GM18517 (cell line): Measurements from ENCODE around the gene MRNIP.
A peak's percentile ranks its signal among the peaks of the same experiment; 100 is the strongest.

Source experiments
- ATAC-seq: cut with Tn5 transposase; IDR thresholded peaks from one replicate; pipeline ENCODE4 v1.9.1; 2021; ENCODE audit warnings: mild to moderate bottlenecking, moderate library complexity; ENCODE audit not compliant: unreplicated experiment

MRNIP gene

DNA sequence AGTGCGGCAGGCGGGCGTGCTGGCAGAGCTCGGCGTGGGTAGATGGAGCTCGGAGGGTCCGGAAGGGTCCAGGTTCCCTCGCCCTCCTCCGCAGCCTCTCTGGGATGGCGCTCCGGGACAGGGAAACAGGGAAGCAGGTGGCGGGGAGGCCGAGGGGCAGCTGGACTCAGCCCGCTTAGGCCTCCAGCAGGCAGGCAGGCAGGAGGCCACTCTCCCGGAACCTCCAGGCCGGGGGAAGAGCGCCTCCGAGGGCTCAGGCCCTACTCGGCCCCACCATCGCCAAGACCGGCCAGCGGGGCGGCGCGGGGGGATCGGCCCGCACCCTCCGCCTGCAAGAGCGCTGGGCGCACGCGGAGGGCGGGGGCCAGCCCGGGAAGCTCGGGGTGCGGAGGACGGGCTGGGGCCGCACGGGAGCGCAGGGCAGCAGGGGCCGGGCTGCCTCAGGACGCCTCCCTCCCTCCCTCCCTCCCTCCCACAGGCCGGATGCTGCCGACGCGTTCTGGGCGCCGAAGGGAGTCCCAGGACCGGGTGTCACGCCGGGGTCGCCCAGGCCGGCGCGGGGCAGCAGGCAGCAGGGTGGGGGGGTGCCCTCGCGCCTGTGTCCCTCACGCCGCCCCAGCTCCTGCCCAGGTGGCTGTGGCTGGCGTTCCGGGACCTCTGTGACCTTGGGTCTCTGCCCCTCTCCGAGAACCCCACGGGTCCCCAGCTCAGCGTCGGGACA is 52.9 kb downstream of the MRNIP start:
- peak; percentile 17 for ATAC-seq

DNA sequence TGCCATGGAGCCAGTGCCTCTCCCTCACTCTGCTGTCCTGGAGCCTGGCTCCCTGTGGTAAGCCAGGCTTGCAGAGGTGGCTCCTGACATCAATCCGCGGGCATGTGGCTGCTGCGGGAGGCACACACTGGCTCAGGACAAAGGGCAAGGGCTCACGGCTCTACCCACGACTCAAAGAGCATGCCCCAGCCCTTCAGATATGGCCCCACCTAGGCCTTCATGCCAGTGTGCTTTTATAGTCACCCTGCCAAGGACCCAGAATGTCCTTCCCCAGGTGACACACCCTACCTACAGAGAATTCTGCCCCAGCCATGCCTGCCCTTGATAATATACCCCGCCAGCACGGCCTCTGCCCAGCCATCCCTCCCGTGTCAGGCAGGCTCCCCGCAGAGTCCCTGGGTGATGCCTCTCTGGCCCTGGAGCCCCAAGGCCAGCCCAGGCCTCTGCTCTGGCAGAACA is 53.5 kb downstream of the MRNIP start:
- ATAC-seq = no peak

DNA sequence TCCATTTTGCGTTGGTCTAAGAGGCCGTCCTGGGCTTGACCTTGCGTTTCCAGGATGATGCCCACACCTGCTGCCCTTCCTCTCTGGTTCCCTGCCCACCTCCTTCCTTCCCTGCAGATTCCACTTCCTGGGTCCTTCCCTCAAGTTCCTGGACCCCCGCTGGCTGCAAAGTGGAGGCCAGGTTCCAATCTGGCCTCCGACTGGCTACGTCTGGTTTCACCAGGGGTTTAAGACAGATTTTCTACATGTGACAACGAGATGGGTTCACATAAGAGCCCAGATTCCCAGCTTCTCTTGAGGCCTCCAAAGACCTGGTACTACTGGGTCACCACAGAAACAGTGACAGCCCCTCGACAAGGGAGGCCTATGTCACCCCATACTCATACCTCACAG is 54.1 kb downstream of the MRNIP start:
- ATAC-seq = no peak

DNA sequence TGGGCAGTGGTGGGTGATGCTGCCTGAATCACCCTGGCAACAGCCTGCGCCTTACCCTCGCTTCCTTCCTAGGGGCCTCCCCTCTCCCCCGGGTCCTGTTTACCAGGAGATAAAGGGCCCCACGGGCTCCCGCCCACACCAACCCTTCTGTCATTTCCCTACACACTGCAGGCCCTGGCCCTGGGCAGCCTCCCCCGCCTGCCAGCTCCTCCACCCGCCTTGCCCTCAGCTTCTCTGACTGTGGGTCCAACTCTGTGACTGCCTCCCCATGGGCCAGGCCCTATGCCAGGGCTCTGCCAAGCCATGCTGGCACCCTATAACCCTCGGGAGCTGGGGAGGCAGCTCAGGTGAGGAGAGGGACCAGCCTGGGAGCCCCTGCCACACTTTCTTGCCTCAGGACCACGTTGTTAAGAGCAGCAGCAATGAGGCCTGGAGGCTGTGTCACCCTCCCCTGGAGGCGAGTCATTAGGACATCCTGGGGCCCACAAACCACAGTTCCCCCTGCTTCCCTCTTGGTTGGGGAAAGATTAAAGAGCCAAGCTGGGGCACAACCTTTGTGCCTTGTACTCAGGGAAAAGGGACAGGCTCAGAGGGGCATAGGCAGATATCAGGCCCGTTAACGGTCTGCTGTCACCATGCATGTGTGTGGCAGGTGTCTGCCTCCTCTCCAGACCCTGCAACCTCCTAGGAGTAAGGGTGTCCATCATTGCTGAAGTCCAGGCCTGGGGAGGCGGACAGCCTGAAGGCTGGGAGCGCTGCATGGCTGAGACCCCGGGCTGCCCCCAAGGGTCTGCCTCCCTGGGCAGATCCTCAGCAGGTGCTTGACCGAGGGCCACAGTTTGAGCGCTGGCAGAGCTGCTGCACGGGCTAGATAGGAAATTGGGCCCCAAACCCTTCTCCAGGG is 54.7 kb downstream of the MRNIP start:
- no peak for ATAC-seq

DNA sequence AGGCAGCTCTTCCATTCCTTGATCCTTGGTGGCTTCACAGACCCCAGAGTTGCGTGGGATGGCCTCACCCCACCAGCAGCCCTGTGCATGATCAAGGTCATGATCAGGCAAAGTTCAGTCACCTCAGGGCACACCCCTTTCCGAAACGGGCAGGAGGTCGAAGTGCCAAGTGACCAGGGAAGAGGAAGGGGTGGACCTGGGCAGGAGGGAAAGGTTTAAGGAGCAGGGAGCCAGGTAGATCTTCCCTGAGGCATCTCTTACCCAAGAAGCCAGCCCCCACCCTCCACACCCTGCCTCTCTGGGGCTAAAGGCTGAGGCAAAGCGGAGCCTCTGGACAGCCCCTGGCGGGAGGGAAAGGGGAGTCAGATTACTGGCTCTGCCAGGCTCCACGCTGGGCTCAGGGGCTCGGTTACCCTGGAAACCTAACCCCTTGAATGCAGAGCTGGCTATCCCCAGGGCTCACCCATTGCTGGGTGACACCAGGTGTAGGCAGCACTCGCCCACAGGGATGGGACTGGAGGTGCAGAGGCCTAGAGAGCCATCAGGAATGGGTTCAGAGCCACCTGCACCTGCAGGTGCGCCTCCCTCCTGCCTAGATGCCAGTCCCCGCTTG is 55.6 kb downstream of the MRNIP start:
- ATAC-seq = no peak

DNA sequence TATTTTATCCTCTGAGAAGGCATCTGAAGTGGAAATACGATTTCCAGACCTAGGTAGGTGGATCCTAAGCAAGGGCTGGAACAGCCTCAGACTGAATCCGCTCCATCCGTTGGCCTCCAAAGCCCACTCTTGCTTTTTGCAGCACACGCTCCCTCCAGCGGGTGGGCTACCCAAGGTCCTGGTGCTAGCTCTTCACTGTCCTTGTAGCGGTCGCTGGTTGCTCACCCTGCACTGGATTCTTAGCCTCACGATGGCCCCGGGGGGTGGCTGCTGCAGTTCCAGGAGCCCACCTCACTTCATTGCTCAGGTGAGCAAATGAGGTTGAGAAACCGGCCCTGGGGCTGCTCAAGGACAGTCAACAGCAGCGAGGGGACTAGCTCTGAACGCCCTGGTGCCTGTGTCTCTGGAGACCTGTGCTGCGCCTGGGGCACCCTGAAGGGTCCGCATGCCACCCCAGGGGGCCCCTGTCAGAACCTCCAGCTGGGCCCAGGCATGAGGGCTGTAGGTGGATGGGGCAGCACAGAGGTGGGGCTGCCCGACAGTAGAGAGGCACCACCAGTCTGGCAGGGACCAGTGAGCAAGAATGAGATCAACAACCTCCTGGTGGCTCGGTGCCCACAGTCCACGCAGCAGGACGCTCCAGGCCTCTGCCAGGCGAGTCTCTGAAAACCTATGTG is 56.3 kb downstream of the MRNIP start:
- ATAC-seq = no peak

DNA sequence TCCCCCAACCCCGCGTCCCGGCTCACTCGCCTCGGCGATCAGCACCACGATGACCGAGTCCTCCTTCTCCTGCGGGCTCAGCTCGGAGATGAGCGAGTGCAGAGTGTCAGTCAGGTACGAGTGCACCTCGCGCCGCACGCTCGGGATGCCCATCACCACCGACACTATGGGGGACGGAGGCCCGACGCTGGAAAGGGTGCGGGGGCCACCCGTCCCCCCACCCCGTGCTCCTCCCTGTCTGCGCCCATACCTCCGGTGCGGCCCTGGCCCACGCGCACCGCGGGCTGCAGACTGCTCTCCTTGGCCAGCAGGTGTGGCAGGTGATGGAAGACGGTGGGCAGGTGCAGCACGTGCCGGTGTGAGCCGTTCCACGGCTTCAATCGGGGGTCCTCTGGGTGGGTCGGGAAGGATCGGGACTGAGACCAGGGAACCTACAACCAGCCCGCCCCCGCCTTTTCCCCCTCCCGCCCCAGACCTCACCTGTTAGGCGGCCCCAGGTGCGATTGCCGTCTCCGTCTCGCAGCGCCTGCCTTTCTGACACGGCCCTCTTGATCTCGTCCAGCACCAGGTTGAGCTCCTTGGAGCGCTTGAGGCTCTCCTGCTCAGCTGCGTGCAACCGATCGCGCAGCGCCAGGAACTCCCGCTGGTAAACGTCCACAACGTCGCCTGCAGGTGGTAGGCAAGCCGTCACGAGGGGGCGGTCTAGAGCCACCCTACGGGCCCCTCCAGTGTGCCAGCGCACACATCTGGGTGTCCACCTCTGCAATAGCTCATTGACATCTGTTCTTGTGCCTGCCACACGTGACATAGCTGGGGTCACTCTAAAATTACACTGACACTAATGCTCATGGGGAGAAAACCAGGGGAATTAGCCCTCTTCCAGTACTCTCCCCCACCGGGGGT is 57.1 kb downstream of the MRNIP start:
- no peak for ATAC-seq

DNA sequence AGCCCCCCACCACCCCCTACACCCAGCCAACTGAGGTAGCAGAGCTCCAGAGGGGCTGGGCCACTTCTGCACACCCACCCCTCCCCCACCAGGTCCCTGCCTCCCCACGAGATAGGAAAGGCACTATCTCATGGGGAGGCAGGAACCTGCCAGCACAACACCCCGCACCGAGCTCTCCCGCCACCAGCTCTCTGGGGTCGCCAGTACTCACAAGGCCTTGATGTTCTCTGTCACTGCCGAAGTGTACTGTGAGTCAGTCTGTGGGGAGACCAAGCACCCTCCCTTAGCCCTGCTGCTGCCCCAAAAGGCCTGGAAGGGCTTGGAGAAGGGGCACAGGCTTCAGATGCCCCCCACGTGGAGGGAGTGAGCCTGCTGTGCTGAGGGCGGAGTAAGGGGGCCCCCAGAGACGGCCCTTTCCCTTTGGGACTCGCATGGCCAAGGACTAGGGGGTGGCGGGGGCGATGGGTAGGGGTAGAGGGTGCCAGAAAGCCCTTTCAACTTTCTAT is 57.9 kb downstream of the MRNIP start:
- no peak for ATAC-seq

DNA sequence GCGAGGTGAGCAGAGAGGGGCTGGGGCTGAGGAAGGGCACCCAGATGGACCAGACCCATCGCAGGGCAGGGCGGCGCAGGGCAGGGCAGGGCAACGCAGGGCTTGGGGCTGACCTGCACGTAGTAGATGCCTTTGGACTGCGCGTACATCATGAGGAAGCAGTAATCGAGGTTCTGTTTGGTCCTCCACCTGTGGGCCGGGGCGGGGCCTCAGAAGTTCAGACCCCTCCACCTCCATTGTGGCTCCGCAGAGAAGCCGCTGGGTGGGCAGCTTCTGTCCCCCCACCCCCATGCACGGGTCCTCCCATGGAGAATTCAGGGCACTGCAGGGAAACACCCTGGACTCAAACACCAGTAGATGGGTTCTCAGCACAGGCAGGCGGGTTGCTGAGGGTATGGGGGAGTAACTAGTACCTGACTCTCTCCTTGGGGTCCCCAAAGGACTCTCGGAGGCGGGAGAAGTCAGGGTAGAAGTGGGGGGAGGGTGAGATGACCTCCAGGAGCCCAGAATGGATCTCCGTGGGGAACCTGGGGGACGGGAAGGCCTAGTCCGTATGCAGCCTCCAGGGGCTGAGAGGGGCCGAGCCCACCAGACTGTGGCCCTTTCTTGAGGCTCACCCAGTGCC is 58.4 kb downstream of the MRNIP start:
- no peak for ATAC-seq

DNA sequence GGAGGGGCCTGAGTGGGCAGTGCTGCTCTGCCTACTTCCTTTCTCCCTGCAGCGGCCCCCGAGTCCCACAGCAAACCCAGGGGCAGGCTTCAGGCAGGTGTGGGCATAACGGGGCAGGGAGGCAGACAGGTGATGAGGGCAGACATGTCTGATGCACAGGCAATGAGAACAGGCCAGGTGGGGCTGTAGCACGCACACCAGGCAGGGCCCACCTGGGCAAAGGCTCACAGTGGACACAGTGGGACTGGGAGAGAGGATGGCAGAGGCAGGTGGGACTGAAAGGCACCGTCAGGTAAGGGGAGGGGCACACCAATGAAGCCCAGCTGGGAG is 59.0 kb downstream of the MRNIP start:
- no peak for ATAC-seq

DNA sequence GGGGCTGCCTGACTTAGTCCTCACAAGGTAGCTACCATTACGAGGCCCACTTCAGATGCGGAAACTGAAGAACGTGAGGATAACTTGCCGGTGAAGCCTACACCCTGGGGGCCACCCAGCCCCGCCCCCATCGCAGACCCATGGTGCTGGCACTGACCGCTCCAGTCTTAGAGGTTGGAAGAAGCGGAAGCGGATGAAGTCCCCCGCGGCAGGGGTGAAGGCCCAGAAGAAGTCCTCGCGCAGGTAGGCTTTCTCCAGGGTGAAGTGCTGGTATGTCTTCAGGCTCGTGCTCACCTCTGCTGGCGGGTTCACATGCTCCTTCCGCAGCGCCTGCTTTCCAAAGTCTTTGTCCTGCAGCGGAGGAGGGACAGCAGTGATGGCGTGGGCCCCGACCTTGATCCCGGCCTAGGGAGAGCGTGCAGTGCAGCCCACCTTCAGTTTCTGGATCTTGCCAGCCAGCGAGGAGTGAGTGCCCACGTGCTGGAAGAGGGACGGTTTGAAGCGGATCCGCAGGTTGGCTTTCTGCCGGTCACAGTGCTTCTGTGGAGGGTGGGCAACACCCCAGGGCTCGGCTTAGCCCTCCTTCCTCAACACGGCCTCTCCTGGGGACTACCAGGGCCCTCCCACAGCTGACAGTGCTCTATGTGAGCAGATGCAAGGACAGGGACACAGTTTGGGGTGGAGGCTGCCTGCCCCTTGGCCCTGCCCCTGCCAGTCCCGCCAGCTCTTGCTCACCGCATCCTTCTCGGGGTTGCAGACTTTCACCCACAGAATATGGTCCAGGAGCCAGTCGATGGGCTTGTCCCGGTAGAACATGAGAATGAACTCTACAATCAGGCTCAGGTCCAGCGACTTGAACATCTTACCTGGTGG is 59.6 kb downstream of the MRNIP start:
- ATAC-seq = no peak

DNA sequence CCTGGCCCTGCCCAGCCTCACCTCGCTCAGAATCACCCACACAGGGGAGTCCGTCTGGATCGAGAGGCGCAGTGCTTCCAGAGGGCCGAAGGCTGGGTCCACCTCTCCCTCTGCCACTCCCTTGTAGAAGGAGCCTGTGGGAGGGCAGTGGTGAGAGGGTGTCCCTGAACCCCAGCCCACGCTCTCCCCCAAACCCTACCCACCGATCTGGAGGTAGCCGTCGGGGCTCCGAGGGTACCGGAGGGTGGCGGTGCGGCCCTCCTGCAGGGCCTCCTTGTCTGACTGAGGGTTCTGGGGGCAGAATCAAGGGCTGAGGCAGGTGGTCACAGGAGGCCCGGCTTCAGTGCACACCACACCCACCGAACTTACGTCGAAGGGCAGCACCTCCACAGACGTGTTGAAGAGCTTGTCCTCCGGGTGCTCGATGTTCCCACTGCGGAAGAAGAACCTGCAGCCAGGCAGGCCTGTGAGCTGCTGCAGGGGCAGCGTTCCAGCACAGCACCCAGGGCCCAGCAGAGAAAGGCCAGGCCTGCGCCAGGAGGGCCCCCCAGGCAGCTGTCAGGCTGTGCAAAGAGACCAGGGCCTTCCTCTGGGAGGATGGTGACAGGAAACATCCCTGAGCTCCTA is 60.4 kb downstream of the MRNIP start:
- ATAC-seq = no peak

DNA sequence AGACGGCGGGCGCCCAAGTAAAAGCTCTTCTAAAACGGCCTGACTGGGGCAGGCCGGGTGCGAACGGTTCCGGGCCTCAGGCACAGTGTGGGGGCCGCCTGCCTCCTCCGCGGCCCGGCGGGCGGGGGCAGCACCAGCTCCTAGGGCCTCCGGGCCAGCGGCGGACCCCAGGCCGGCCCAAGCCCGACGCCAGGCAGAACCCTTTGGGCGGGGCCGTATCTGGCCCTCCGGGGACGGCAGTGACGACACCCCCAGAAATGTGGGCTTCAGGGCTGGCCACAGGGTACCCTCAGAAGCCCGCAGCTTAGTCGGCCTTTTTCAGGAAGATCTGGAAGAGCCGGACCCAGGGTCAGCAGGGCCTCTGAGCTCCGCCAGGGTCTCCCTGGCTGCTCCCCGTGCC is 60.9 kb downstream of the MRNIP start:
- ATAC-seq = no peak

DNA sequence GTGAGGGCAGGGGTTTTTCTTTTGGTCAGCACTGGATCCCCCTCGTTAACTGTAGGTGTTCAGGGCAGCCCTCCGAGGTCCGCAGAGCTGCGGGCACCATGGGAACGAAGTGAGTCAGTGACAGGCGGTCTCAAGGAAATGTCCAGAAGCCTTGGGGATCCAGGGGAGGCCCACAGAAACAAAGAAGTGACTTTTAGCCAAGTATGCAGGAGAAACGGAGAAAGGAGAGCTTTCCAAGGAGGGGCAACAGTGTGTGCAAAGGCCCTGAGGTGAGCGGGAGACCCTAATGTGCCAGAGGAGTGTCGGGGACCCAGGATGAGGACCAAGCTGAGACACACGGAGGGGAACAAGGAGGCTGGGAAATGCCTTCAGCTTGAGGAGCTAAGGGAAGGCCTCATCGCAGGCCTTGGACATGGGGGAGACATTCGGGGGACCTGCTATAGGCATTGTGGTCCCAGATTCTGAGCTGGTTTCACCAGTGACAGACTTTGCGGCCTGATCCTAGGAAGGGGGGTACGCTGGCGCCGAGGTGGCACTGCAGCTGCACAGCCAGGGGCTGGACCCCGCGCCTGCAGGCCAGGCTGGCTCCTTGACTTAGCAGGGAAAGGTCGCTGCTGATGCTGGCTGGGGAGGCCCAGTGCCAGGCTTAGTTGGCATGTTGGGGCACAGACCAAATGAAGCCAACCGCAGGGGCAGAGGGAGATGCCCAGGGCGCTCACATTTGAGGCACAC is 61.6 kb downstream of the MRNIP start:
- no peak for ATAC-seq

DNA sequence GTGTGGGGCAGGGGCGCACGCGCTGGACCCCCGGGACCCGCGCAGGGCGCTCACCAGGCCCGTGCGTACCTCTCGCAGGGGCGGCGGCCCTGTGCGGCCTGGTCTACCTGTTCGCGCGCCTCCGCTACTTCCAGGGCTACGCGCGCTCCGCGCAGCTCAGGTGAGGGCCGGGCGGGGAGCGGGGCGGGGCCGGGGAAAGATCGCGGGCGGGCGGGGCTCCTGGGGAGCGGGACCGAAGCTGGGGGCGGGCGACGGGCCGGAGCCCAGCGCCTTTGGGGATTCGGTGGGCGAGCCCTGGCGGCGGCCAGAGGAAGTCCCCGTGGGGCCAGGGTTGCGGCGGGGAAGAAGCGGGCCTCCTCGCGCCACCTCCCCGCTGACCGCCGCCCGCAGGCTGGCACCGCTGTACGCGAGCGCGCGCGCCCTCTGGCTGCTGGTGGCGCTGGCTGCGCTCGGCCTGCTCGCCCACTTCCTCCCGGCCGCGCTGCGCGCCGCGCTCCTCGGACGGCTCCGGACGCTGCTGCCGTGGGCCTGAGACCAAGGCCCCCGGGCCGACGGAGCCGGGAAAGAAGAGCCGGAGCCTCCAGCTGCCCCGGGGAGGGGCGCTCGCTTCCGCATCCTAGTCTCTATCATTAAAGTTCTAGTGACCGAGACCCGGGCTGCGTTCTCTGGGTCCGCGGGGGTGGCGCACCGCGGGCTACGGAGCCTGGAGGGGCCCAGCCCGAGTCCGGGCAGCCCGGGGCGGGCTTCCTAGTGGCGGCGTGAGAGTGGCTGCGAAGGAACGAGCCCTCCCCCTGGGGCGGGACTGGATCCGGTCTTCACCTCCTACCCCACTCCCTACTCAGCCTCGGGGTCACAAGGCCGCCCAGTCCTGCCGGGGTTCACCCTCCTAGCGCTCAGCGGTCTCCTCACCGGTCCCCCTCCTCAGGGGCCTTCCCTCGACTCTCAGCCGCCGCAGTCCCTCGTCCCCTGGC is 62.5 kb downstream of the MRNIP start:
- ATAC-seq = peak; percentile 86
